Lower leg skin (tissue), 4 donors: Measurements from ENCODE around the gene NUP93. TPM values are rescaled to one million over a fixed set of nuclear protein-coding genes. Genes with fewer than 3 reads are reported as not detected.

Experiments
- DNase-seq, 2 donors: peaks; one replicate each; pipeline ENCODE4 v3.0.0-alpha.2; 2019; ENCODE audit warnings: low spot score in 2 of 2
- H3K4me3 ChIP-seq: fragments of 200-600 bp; sonication (generic); 2 replicates; pipeline ENCODE4 v1.5.1; 2017; ENCODE audit warnings: mild to moderate bottlenecking, low read depth; ENCODE audit not compliant: poor library complexity, severe bottlenecking
- CTCF ChIP-seq, 3 donors: fragments of 450-650 bp; IDR thresholded peaks; one replicate each; pipeline ENCODE4 v1.5.1; 2016; ENCODE audit warnings: antibody characterized with exemption in 3 of 3, mild to moderate bottlenecking in 3 of 3, moderate library complexity in 2 of 3
- POLR2A ChIP-seq, 2 donors: fragments of 450-650 bp; IDR thresholded peaks; one replicate each; pipeline ENCODE4 v1.6.1; 2016 to 2017; ENCODE audit warnings: antibody characterized with exemption in 2 of 2, mild to moderate bottlenecking in 1 of 2, moderate library complexity in 1 of 2
- WGBS, 2 donors: methylation state at CpG; one replicate each; pipeline ENCODE4 v1.1.5; 2018; 5-methylcytosine and 5-hydroxymethylcytosine counted together
- intact Hi-C: fragments of 100-400 bp; cut with DNase I; formaldehyde crosslinking; loops from one replicate; pipeline ENCODE4 v1.15.0; 2023; ENCODE audit warnings: low total_unique reads
- total RNA-seq, 4 donors: library from RNA; depleted of rRNA; stranded (reverse); fragments of >200 nt; gene quantifications; one replicate each; pipeline ENCODE4 v1.1.0, GENCODE V29; 2016

The NUP93 gene
- total RNA-seq, 4 donors from 2014 or later = 21.0 to 40.6 (median 31.2) TPM

GRCh38 chr16:56722200-56722842 lies 7.6 kb upstream of the NUP93 start:
- H3K4me3 ChIP-seq = no peak overlapping the region
- TF ChIP-seq CTCF (IDR thresholded peaks at IDR 0.05) (no peak), POLR2A (IDR thresholded peaks at IDR 0.05) (no peak)
- intact Hi-C loops = no loop called here
- WGBS, 2 donors = 69 to 73% methylated on average over 5 of the region's 5 CpGs
- DNase-seq = no peak

GRCh38 chr16:56724191-56724590 lies 5.7 kb upstream of the NUP93 start:
- TF ChIP-seq POLR2A (IDR thresholded peaks at IDR 0.05) (no peak), CTCF (IDR thresholded peaks at IDR 0.05) (no peak)
- no peak for DNase-seq
- WGBS, 2 donors = 94 to 95% methylated on average over 3 of the region's 3 CpGs
- intact Hi-C loops = no loop called here
- H3K4me3 ChIP-seq = no peak overlapping the region

GRCh38 chr16:56726283-56726682 lies 3.6 kb upstream of the NUP93 start:
- TF ChIP-seq POLR2A (IDR thresholded peaks at IDR 0.05) (no peak), CTCF (IDR thresholded peaks at IDR 0.05) (no peak)
- DNase-seq = no peak
- WGBS, 2 donors = 85 to 91% methylated on average over 2 of the region's 2 CpGs
- intact Hi-C loops = no loop called here
- H3K4me3 ChIP-seq = no peak overlapping the region

- no peak for DNase-seq
- intact Hi-C loops = no loop called here
- WGBS, 2 donors = 92 to 96% methylated on average over 6 of the region's 6 CpGs
- TF ChIP-seq POLR2A (IDR thresholded peaks at IDR 0.05) (no peak), CTCF (IDR thresholded peaks at IDR 0.05) (no peak)
- H3K4me3 ChIP-seq = no peak overlapping the region
These were observed 3.0 kb upstream of the NUP93 start for GRCh38 chr16:56726926-56727325.

- intact Hi-C loops = no loop called here
- TF ChIP-seq CTCF (IDR thresholded peaks at IDR 0.05) (no peak), POLR2A (IDR thresholded peaks at IDR 0.05) (no peak)
- 100% methylated on average over 1 of the region's 1 CpG for WGBS, 2 donors
- no peak for DNase-seq
- no peak overlapping the region for H3K4me3 ChIP-seq
These were observed 1.9 kb upstream of the NUP93 start for GRCh38 chr16:56728027-56728426.
